ENCODE results near the gene UBE2E1. TPM values are rescaled to one million over a fixed set of nuclear protein-coding genes. Genes with fewer than 3 reads are reported as not detected.
A peak's percentile ranks its signal among the peaks of the same experiment; 100 is the strongest.

The UBE2E1 gene
- total RNA-seq, 1 experiment from 2014 or later = 81.6 TPM

DNA sequence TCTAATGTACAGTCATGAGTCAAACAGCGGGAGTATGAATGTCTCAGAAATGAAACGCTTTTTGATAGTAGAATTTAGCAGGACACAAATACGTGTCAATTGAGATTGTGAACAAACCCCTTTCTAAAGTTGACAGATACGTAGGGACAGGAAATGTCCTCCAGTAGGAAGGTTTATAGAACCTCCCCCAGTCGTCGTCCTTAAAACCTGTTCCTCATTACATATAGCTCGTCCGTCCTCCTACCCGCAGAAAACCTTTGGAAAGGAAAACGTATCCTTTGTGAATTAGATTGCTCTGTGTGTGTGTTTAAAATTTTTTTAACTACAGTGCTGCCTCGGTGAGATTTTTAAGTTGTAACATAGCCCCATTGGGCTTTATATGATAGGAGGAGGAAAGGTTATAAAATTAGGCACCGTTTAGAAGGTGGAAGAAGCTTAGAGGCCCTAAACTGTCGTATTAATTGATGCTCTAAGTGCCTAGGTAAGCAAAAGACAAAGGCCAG, 4.1 kb downstream of the UBE2E1 start:
- no peaks in the 10 kb centered on the region for H3K9me3 ChIP-seq
- no peaks in the 10 kb centered on the region for H3K27me3 ChIP-seq
- H3K4me3 ChIP-seq = peak overlapping the region; percentile 44
- H3K36me3 ChIP-seq = peaks cover 9% of the 10 kb centered on the region
- DNase-seq = no peak

DNA sequence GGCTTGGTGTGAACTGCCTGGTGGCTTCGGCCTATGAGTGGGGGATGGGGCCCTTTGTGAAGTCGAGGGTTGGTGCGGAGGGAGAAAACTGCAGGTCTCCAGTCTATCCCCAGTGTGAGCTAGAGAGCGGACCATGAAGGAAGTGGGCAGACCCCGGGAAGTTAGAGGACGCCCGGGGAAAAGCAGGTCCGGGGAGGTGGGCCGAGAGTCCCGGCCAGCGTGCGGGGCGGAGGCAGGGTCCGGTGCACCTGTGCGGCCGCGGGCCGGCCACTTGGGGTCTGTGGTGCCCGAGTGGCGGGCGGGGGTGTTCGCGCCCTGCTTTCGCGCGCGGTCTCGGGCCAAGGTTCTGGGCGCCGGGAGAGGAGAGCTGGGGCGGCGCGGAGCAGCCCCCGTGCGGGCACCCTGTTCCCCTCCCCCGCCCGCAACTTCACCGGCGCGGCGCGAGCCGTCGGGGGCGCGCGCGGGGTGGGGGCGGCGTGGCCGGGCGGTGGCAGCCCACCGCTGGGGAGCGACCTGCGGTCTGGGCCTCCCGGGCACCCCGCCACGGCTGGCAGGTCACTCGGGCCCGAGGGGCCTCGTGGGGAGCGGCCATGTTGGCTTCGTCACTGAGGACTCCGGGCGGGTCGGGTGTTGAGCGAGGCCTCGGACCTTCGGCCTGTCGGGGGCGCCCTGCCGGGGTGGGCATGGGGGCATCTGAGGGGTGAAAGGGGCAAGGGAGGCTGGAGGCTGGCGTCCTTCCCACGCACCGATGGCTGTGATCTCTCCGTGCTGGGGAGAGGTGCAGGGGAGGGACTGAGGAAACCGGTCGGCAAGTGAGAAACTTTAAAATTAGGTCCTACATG, 4.8 kb downstream of the UBE2E1 start:
- Histone ChIP-seq H3K9me3 (no peaks in the 10 kb centered on the region), H3K36me3 (peaks cover 9% of the 10 kb centered on the region), H3K4me3 (peak overlapping the region; percentile 44), H3K27me3 (no peaks in the 10 kb centered on the region)
- DNase-seq = peak; percentile 47

DNA sequence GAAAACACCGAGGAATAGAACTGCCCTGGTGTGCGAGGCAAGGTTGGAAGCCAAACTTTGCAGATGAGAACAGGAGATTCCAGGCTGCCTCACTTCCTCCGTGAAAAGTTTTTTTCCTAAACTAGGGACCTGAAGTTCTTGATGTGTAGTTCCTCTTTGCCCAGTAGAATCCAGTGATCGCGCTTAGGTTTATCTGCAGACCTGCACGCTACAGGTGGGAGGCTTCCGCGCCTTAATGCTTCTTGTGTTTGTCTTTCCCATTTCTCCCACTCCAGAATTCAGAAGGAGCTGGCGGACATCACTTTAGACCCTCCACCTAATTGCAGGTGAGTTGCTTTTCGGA, 5.4 kb downstream of the UBE2E1 start:
- no peak for DNase-seq

DNA sequence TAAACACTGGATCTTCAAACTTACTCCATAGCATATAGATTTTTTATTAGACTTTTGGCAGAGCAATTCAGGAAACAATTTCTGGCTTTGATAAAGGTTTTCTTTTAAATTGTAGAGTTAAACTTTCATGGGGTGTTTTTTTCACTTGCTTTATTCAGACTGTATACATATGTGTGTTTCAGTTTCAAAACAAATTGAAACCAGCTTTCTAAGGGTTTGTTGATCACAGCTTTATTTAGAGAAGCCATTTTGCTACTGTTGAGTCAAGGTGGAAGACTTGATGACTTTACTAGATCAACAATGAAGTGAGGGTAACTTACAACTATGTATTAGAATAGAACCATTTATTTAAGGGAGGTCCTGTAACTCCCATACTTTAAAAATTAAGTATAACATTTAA, 6.2 kb downstream of the UBE2E1 start:
- no peak overlapping the region for H3K4me3 ChIP-seq
- peaks cover 9% of the 10 kb centered on the region for H3K36me3 ChIP-seq
- H3K9me3 ChIP-seq = no peaks in the 10 kb centered on the region
- no peak for DNase-seq
- H3K27me3 ChIP-seq = no peaks in the 10 kb centered on the region

More for the DNA sequence above, 5.4 kb downstream of the UBE2E1 start:
- Histone ChIP-seq H3K27me3 (no peaks in the 10 kb centered on the region), H3K4me3 (peak overlapping the region; percentile 44), H3K9me3 (no peaks in the 10 kb centered on the region), H3K36me3 (peaks cover 9% of the 10 kb centered on the region)

DNA sequence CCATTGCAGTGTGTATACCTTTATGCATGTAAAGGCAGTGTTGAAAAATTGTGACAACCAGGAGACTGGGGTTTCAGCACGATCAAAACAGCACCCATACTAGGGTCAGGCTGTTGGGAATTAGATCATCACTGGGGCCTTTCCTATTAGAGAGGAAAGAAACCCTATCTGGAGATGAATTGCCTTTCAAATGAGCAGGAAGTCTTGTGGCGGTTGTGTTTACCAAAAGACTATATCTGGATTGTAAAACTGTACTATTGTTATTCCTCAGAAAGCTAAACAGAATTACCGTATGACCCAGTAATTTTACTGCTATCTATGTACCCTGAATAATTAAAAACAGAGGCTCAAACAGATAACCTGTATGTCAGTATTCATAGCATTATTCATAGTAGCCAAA, 10.1 kb downstream of the UBE2E1 start:
- Histone ChIP-seq H3K36me3 (peaks cover 9% of the 10 kb centered on the region), H3K9me3 (no peaks in the 10 kb centered on the region), H3K27me3 (no peaks in the 10 kb centered on the region), H3K4me3 (no peak overlapping the region)
- DNase-seq = no peak

DNA sequence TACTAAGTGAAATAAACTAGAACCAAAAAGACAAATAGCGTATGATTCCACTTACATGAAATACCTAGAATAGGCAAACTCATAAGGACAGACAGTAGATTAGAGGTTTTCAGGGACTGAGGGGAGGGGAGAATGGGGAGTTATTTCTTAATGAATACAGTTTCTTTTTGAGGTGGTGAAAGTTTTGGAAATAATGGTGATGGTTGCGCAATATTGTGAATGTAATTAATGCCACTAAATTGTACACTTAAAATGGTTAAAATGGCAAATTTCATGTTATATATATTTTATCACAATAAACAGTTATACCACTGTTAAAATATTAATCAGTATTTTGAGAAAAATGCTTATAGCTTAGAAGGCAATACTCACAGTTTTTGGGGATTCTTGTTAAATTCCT, 11.0 kb downstream of the UBE2E1 start:
- H3K9me3 ChIP-seq = no peaks in the 10 kb centered on the region
- no peak for DNase-seq
- H3K4me3 ChIP-seq = no peak overlapping the region
- H3K27me3 ChIP-seq = no peaks in the 10 kb centered on the region
- peaks cover 3% of the 10 kb centered on the region for H3K36me3 ChIP-seq

DNA sequence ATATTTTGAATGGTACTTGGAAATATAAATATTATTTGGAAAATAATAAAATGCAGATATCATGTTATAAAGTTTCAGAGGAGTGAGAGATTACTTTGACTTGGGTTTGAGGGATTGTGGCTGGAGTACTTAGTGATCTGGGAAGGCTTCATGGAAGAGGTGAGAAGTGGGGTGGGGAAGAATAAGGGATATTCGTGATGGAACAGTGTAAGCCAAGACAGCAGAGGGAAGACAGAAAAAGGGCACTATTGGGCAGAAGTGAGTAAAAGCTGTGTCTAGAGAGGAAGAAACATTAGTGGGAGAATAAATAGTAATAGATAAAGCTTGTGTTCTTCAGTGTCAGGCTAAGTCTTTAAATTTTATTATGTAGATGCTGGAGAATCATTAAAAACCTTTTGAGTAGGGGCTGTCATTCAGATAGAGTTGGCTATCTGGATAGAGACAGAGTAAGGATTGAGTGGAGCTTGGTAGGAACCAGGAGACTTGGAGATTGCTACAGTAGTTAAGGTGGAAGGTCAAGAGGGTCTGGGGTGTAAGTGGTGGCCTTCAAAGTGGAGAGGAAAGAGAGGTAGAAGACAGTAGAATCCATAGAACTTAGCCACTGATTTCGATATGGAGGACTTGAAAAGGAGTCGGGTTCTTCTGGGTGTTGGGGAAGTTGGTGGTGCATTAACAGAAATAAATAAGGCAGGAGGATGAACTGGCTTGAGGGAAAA, 11.9 kb downstream of the UBE2E1 start:
- Histone ChIP-seq H3K27me3 (no peaks in the 10 kb centered on the region), H3K36me3 (no peaks in the 10 kb centered on the region), H3K9me3 (no peaks in the 10 kb centered on the region), H3K4me3 (no peak overlapping the region)
- no peak for DNase-seq

DNA sequence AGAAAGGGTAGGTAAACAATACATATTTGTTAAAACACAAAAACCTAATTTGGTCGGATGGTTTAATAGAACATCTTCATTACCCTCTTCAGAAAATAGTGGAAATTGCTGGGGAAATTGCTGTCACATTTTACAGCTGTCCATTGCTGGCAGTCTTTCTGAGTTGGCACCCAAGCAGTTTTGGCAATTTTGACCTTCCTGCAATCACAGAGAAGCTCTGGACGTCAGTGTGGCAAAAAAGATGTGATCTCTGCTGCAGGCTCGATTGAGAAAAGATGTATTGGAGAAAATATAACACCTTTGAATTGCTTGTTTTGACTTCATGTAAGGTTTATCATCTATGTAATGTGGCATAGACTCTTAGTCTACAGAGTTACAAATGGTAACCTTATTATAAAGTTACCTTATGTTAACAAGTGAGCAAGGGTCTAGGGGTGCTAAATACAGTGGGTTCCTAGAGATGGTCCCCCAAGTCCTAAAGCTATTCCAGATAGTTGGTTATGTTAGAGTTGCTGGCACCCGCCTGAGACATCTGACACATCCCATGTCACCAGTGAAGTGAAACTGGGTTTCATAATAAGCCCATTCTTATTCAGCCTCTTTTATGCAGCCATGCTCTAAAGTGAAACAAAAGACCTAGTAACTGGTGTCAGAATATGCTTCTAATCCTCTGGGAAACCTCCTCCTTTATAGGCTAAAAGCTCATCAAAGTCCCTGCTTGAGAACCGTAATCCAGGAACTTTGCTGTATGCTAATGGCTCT, 14.0 kb downstream of the UBE2E1 start:
- H3K9me3 ChIP-seq = no peaks in the 10 kb centered on the region
- H3K4me3 ChIP-seq = no peak overlapping the region
- no peaks in the 10 kb centered on the region for H3K36me3 ChIP-seq
- DNase-seq = no peak
- H3K27me3 ChIP-seq = no peaks in the 10 kb centered on the region

DNA sequence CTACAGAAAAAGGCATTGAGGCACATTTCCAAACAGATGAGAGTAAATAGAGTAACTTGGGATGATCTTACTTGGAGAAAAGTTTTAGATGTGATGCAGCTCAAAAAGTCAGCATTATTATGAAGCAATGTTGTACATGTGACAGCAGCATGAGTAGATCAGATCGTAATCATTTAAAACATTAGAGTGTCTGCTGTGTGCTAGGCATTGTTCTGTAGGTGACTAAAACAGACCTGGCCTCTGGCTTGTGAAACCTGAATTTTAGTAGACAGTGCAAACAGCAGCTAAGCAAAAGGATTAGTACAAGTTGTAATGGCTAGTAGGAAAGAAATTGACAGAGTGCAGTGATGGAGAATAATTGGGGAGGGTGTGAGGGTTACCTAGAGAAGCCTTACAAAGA, 15.1 kb downstream of the UBE2E1 start:
- no peak for DNase-seq

DNA sequence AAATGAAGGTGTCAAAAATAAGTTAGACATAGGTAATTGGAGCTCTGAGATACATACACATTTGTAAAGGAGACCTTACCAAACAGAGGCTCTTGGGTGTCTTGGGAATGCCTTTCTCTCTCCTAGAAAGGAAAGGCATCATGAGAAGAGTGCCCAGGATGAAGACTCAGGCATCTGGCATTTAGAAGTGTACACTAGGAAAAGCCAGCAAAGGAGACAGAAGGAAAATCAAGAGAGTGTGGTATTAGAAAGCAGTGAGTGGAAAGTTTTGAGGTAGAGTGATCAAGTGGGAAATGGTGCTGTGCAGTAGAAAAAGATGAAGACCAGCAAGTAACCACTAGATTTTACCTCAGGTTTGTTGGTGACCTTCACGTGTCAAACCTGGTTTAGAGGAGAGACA, 16.1 kb downstream of the UBE2E1 start:
- Histone ChIP-seq H3K36me3 (no peaks in the 10 kb centered on the region), H3K9me3 (no peaks in the 10 kb centered on the region), H3K27me3 (no peaks in the 10 kb centered on the region), H3K4me3 (no peak overlapping the region)
- DNase-seq = no peak

More for the DNA sequence above, 15.1 kb downstream of the UBE2E1 start:
- Histone ChIP-seq H3K27me3 (no peaks in the 10 kb centered on the region), H3K36me3 (no peaks in the 10 kb centered on the region), H3K9me3 (no peaks in the 10 kb centered on the region), H3K4me3 (no peak overlapping the region)

DNA sequence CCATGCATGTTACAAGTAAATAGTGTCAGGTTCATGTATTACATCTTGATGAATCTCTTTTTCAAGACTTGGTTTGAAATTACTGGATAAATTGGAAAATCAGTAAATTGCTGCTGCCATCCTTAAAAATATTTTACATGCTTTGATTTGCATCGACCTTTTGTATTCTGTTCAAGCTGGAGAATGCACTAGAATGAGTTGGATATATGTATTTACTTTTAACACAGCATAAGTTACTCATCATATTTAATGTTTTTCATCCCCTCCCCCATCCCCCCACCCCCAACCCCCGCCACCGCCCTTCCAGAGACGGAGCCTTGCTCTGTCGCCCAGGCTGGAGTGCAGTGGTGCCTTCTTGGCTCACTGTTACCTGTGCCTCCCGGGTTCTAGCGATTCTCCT, 16.8 kb downstream of the UBE2E1 start:
- no peak for DNase-seq
- H3K27me3 ChIP-seq = no peaks in the 10 kb centered on the region
- no peak overlapping the region for H3K4me3 ChIP-seq
- no peaks in the 10 kb centered on the region for H3K9me3 ChIP-seq
- H3K36me3 ChIP-seq = no peaks in the 10 kb centered on the region

DNA sequence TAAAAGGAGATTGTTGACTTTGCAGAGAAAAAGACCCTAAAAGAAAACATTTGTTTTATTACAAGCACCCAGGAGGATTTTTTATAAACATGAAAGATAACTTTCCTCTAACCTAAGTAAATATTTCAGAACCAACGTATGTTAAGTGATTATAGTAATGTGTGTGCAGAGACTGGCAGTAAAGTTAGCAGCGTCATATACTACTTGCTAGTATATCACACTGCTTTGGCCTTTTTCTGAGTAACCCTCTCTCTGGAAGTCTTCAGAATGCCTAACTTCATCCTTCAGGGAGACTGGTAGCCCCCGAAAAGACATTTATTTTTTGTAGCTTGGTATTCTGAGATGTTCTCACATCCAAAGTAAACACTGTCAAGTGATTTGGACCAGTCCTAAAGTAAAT, 17.9 kb downstream of the UBE2E1 start:
- Histone ChIP-seq H3K36me3 (no peaks in the 10 kb centered on the region), H3K9me3 (no peaks in the 10 kb centered on the region), H3K4me3 (no peak overlapping the region), H3K27me3 (no peaks in the 10 kb centered on the region)
- no peak for DNase-seq

DNA sequence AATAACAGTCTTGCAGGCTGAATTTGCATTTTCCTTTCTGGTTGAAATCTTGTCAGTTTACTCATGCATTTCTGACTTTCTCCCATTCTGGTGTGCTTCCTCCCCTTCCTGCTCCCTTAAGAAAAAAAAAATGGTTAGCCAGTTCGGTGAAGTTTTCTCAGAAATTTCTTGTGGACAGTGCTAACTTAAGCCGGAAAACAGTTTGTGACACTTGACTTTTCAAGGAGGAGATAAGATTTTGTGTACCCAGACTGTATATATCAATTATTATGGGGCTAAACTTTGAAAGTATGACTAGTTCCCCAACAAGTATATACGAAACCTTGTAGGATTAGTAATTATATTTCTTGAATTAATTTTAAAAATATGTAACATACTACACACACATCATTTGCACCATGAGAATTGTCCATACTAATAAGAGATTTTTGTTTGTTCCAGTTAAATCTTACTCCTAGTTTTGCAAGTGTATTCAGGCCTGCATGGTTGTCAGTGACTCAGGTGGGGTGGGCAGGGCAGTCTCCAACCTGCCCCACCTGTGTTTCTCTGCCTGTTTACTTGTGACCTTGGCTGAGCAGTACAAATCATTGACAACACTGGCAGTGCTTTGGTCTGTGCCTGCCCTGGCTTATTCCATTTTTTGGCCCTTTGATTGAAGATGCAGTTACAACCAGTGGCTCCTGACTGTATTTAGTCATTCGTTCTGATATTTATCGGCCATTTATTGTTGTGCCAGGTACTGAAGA, 19.1 kb downstream of the UBE2E1 start:
- Histone ChIP-seq H3K27me3 (no peaks in the 10 kb centered on the region), H3K9me3 (no peaks in the 10 kb centered on the region), H3K4me3 (no peak overlapping the region), H3K36me3 (no peaks in the 10 kb centered on the region)
- DNase-seq = no peak

DNA sequence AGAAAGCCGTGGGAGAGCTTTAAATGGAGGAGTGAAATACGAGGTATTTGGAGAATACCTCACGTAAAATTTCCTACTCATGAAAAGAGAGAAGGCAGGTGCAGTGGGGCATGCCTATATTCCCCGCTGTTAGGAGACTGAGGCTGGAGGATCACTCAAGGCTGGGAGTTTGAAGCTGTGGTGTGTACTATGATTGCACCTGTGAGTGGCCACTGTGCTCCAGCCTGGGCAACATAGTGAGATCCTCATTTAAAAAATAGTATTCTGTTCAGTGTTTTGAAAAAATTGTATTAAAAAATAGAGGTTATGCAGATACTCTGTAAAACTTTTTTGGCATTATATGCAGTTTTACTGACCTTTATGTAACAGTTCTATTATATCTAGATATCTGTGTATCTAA, 20.0 kb downstream of the UBE2E1 start:
- Histone ChIP-seq H3K36me3 (no peaks in the 10 kb centered on the region), H3K27me3 (no peaks in the 10 kb centered on the region), H3K9me3 (no peaks in the 10 kb centered on the region), H3K4me3 (no peak overlapping the region)
- DNase-seq = no peak

DNA sequence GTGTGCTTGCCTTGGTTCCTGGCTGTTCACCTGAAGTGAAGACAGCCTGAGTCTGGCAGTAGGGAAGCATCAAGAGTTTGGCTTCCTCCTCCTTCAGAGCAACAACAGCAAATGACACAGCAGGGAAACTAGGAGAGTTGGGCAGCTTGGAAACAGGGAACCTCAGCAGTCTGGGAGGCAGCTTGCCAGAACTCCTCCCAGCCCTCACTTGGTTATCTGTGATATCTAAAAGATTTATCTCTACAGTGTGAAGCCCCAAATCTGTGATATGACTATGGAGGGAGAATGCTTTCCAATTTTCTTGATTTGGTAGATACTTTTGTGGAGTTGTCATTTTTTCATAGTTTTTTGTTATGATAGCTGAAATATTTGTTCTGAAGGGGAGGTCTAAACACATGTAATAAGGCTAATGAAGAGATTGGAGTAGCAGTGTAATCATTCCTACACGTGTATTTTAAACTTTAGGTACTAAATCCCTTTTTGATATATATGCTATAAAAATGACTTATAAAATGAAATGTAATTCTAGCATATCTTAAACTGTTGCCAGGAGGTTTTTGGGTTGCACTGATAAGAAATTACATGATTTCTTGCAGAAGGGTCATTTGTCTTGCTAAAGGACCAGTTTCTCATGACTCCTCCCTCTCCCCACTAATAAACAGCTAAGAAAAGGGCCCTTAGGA, 20.8 kb downstream of the UBE2E1 start:
- H3K4me3 ChIP-seq = no peak overlapping the region
- DNase-seq = no peak
- no peaks in the 10 kb centered on the region for H3K9me3 ChIP-seq
- no peaks in the 10 kb centered on the region for H3K27me3 ChIP-seq
- H3K36me3 ChIP-seq = no peaks in the 10 kb centered on the region

DNA sequence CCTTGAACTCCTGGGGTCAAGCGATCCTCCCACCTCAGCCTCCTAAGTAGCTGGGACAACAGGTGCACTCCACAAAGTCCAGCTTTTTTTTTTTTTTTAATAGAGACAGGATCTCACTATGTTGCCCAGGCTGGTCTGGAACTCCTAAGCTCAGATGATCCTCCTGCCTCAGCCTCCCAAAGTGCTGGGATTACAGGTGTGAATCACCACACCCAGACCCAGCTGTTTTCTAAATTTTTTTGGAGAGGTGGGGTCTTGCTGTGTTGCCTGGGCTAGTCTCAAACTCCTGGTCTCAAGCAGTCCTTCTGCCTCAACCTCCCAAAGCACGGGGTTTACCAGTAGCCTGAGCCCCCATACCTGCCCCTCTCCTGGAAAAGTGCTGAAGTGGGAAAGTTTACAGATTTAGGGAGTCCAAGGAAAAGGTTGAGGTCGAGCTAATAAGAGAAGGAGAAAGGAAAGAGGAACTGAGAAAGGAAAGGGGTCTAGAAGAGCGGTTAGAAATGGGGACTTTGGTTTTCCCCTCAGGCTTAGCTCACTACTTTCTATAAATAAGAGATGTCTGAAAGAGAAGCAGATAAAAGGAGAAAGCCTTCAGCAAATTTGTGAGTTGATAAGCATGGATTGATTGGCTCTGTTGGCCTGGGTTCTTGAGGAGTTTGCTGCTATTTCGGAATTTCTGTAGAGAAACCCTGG, 23.6 kb downstream of the UBE2E1 start:
- Histone ChIP-seq H3K9me3 (no peaks in the 10 kb centered on the region), H3K4me3 (no peak overlapping the region), H3K36me3 (no peaks in the 10 kb centered on the region), H3K27me3 (no peaks in the 10 kb centered on the region)
- no peak for DNase-seq
